ENCODE data around the gene MSANTD7. TPM values are rescaled to one million over a fixed set of nuclear protein-coding genes. Genes with fewer than 3 reads are reported as not detected.

MSANTD7 gene
- 10 to 100 TPM in 4 of 5 donors, under 1 TPM in 1; under 0.01 to 84.8 (median 14.5) TPM for total RNA-seq
- polyA plus RNA-seq, result 1 to 10 TPM; 3.1 to 4.4 (median 3.5) TPM
- long read RNA-seq, donor 1, full-length matches to known transcripts, result 1 of 1 reads
- long read RNA-seq, donor 1, partial matches to known transcripts, result 0 of 1 reads
- long read RNA-seq, donor 1, other reads (novel, unspliced or antisense), result 0 of 1 reads
- long read RNA-seq, donor 2, full-length matches to known transcripts, result 3 of 3 reads
- long read RNA-seq, donor 2, partial matches to known transcripts, result 0 of 3 reads
- long read RNA-seq, donor 2, other reads (novel, unspliced or antisense), result 0 of 3 reads
- long read RNA-seq, donor 3, full-length matches to known transcripts, result 5 of 5 reads
- long read RNA-seq, donor 3, partial matches to known transcripts, result 0 of 5 reads
- long read RNA-seq, donor 3, other reads (novel, unspliced or antisense), result 0 of 5 reads
- long read RNA-seq, donor 4, result 0 reads
- long read RNA-seq, donor 5, full-length matches to known transcripts, result 4 of 4 reads
- long read RNA-seq, donor 5, partial matches to known transcripts, result 0 of 4 reads
- long read RNA-seq, donor 5, other reads (novel, unspliced or antisense), result 0 of 4 reads
- long read RNA-seq, donor 6, full-length matches to known transcripts, result 6 of 6 reads
- long read RNA-seq, donor 6, partial matches to known transcripts, result 0 of 6 reads
- long read RNA-seq, donor 6, other reads (novel, unspliced or antisense), result 0 of 6 reads
- long read RNA-seq, donor 7, full-length matches to known transcripts, result 1 of 1 reads
- long read RNA-seq, donor 7, partial matches to known transcripts, result 0 of 1 reads
- long read RNA-seq, donor 7, other reads (novel, unspliced or antisense), result 0 of 1 reads
- long read RNA-seq, donor 8, full-length matches to known transcripts, result 3 of 3 reads
- long read RNA-seq, donor 8, partial matches to known transcripts, result 0 of 3 reads
- long read RNA-seq, donor 8, other reads (novel, unspliced or antisense), result 0 of 3 reads
- long read RNA-seq, donor 9, full-length matches to known transcripts, result 1 of 1 reads
- long read RNA-seq, donor 9, partial matches to known transcripts, result 0 of 1 reads
- long read RNA-seq, donor 9, other reads (novel, unspliced or antisense), result 0 of 1 reads
- long read RNA-seq, donor 10, result 0 reads

- Histone ChIP-seq H3K4me3 (peak within 1 kb of the TSS; percentile 76 to 96 (median 94)), H3K27ac (peak within 1 kb of the TSS; percentile 95 to 99 (median 98)), H3K27me3 (no peaks in the 10 kb centered on the region), H3K36me3 (peaks cover 18 to 28% (median 24%) of the 10 kb centered on the region in 4 donors), H3K9me3 (no peaks in the 10 kb centered on the region), H3K4me1 (peaks cover 7 to 30% (median 23%) of the 10 kb centered on the region in 4 donors)
- peak; percentile 6 for TF ChIP-seq EP300 (IDR thresholded peaks at IDR 0.05)
- peak; percentile 91 to 96 (median 95) for TF ChIP-seq POLR2AphosphoS5 (IDR thresholded peaks at IDR 0.05)
- peak in 2 of 4 donors; percentile 47 to 73 for TF ChIP-seq POLR2A (IDR thresholded peaks at IDR 0.05)
- TF ChIP-seq CTCF (IDR thresholded peaks at IDR 0.05), result peak in 1 of 7 experiments; percentile 6
- WGBS, 5 donors, result 0 to 1% (median 0%) methylated on average over 14 to 72 of the region's 72 CpGs
- intact Hi-C loops (cut with DNase I; ENCODE audit: low total_unique reads), result loop anchor here (10.0 kb wide), 1 partner anchor 243 kb away; no protein-coding TSS in a partner anchor
- DNase-seq, result peak; percentile 100
These were observed at the start of gene MSANTD7, which contains the start of the genes CDNF and HSPA14 for GRCh38 chr10:14837757-14838581. Gene MSANTD7, plus strand, starts transcription at chr10:14838306. Its CDS starts 3,979 bp downstream, at chr10:14842285. Gene CDNF, minus strand, starts transcription at chr10:14838037. Its CDS starts 91 bp downstream, at chr10:14837946. Gene HSPA14, plus strand, starts transcription at chr10:14838306. Its CDS starts 97 bp downstream, at chr10:14838403.

- TF ChIP-seq EP300 (IDR thresholded peaks at IDR 0.05), result no peak
- TF ChIP-seq POLR2AphosphoS5 (IDR thresholded peaks at IDR 0.05), result no peak
- TF ChIP-seq CTCF (IDR thresholded peaks at IDR 0.05), result no peak
- no peak for TF ChIP-seq POLR2A (IDR thresholded peaks at IDR 0.05)
- intact Hi-C loops (cut with DNase I; ENCODE audit: low total_unique reads), result no loop called here
- no peak overlapping the region for H3K27ac ChIP-seq
- DNase-seq, result peak in 1 of 2 donors; percentile 37
- no peaks in the 10 kb centered on the region for H3K27me3 ChIP-seq
- H3K9me3 ChIP-seq, result no peaks in the 10 kb centered on the region
- no peaks in the 10 kb centered on the region for H3K36me3 ChIP-seq
- no peak overlapping the region for H3K4me3 ChIP-seq
- H3K4me1 ChIP-seq, result no peaks in the 10 kb centered on the region
- 29 to 67% (median 43%) methylated on average over 5 of the region's 5 CpGs for WGBS, 5 donors
These were observed 39.5 kb upstream of the MSANTD7 start for GRCh38 chr10:14798636-14799035.

GRCh38 chr10:14800397-14800796 is 37.7 kb upstream of the MSANTD7 start:
- WGBS, 5 donors, result 33 to 57% (median 53%) methylated on average over 1 of the region's 1 CpG
- Histone ChIP-seq H3K27ac (no peak overlapping the region), H3K9me3 (no peaks in the 10 kb centered on the region), H3K27me3 (no peaks in the 10 kb centered on the region), H3K36me3 (no peaks in the 10 kb centered on the region), H3K4me3 (no peak overlapping the region), H3K4me1 (no peaks in the 10 kb centered on the region)
- TF ChIP-seq EP300 (IDR thresholded peaks at IDR 0.05), result no peak
- TF ChIP-seq POLR2A (IDR thresholded peaks at IDR 0.05), result no peak
- no peak for TF ChIP-seq CTCF (IDR thresholded peaks at IDR 0.05)
- no peak for TF ChIP-seq POLR2AphosphoS5 (IDR thresholded peaks at IDR 0.05)
- intact Hi-C loops (cut with DNase I; ENCODE audit: low total_unique reads), result no loop called here
- no peak for DNase-seq

Measured in stomach (tissue), 19 donors.